Placental epithelial cell (primary cell): ENCODE results near the gene RUNX3. TPM values are rescaled to one million over a fixed set of nuclear protein-coding genes. Genes with fewer than 3 reads are reported as not detected.

ENCODE experiments used
- small RNA-seq: library from RNA; depleted of rRNA; stranded (forward); fragments of <200 nt; gene quantifications from one replicate; pipeline ENCODE3, GENCODE V24; 2012
- total RNA-seq: library from RNA; depleted of rRNA; stranded (reverse); fragments of >200 nt; gene quantifications from 2 replicates; pipeline ENCODE4 v1.2.3, GENCODE V29; 2012

The RUNX3 gene
- total RNA-seq: not detected in 2 replicates

GRCh38 chr1:24930260-24931145, at the start of gene RUNX3:
Gene RUNX3 (minus strand): TSS chr1:24930276. CDS start chr1:24929868, 408 bp downstream.

Small RNA genes lying within 50 kb of the gene (small RNA-seq; reads per million reads assigned to genes)
- gene MIR6731: not detected

Other genes with a start within 250 kb of the RUNX3 start
- 243 and 433 TPM in 2 replicates for gene CLIC4, start 184.8 kb downstream of the RUNX3 start, total RNA-seq